ENCODE data around the gene HADH. TPM values are rescaled to one million over a fixed set of nuclear protein-coding genes. Genes with fewer than 3 reads are reported as not detected.

Gene HADH
- total RNA-seq, 3 donors from 2014 or later, result 76.7 to 151 (median 103) TPM

GRCh38 chr4:108070775-108071174, 81.1 kb downstream of the HADH start:
- no peak for ATAC-seq
- intact Hi-C loops (cut with DNase I, micrococcal nuclease), result no loop called here
- TF ChIP-seq CTCF (IDR thresholded peaks at IDR 0.05), result no peak
- H3K9me3 ChIP-seq, result no peaks in the 10 kb centered on the region
- H3K4me1 ChIP-seq (ENCODE audit: low read depth), result no peaks in the 10 kb centered on the region
- no peak overlapping the region for H3K4me3 ChIP-seq
- H3K36me3 ChIP-seq (ENCODE audit: low read depth), result no peaks in the 10 kb centered on the region
- DNase-seq, result no peak

- ATAC-seq (peak; percentile 81), DNase-seq (peak in 2 of 3 donors; percentile 22 to 61)
- no peaks in the 10 kb centered on the region for H3K4me1 ChIP-seq (ENCODE audit: low read depth)
- H3K9me3 ChIP-seq, result no peaks in the 10 kb centered on the region
- TF ChIP-seq CTCF (IDR thresholded peaks at IDR 0.05), result no peak
- intact Hi-C loops (cut with DNase I, micrococcal nuclease), result no loop called here
- H3K36me3 ChIP-seq (ENCODE audit: low read depth), result no peaks in the 10 kb centered on the region
- H3K4me3 ChIP-seq, result no peak overlapping the region
These were observed 82.6 kb downstream of the HADH start for GRCh38 chr4:108072300-108072699.

- ATAC-seq, result no peak
- no peak for DNase-seq
- Histone ChIP-seq H3K4me1 (ENCODE audit: low read depth) (no peaks in the 10 kb centered on the region), H3K36me3 (ENCODE audit: low read depth) (no peaks in the 10 kb centered on the region), H3K9me3 (no peaks in the 10 kb centered on the region), H3K4me3 (no peak overlapping the region)
- intact Hi-C loops (cut with DNase I, micrococcal nuclease), result no loop called here
- no peak for TF ChIP-seq CTCF (IDR thresholded peaks at IDR 0.05)
These were observed 88.5 kb downstream of the HADH start for GRCh38 chr4:108078024-108078733.

GRCh38 chr4:108080747-108081146, 91.1 kb downstream of the HADH start:
- no peaks in the 10 kb centered on the region for H3K36me3 ChIP-seq (ENCODE audit: low read depth)
- no peak for ATAC-seq
- intact Hi-C loops (cut with DNase I, micrococcal nuclease), result no loop called here
- TF ChIP-seq CTCF (IDR thresholded peaks at IDR 0.05), result no peak
- no peak for DNase-seq
- H3K4me3 ChIP-seq, result no peak overlapping the region
- no peaks in the 10 kb centered on the region for H3K9me3 ChIP-seq
- H3K4me1 ChIP-seq (ENCODE audit: low read depth), result no peaks in the 10 kb centered on the region

GRCh38 chr4:108081256-108081655, 91.6 kb downstream of the HADH start:
- H3K9me3 ChIP-seq, result no peaks in the 10 kb centered on the region
- DNase-seq (no peak), ATAC-seq (no peak)
- H3K4me1 ChIP-seq (ENCODE audit: low read depth), result no peaks in the 10 kb centered on the region
- no peaks in the 10 kb centered on the region for H3K36me3 ChIP-seq (ENCODE audit: low read depth)
- no peak overlapping the region for H3K4me3 ChIP-seq
- TF ChIP-seq CTCF (IDR thresholded peaks at IDR 0.05), result no peak
- intact Hi-C loops (cut with DNase I, micrococcal nuclease), result no loop called here

Other genes starting within 250 kb of the HADH start
- gene SGMS2, start 165.0 kb upstream of the HADH start, total RNA-seq, result 10 to 100 TPM; 37.5 to 47.8 (median 43.2) TPM
- 10 to 100 TPM in 1 of 3 donors, 1 to 10 TPM in 2; 3.4 to 10.5 (median 3.4) TPM for gene CYP2U1, start 58.3 kb upstream of the HADH start, total RNA-seq
- 1 to 10 TPM; 2.2 to 3.9 (median 2.5) TPM for gene LEF1, start 179.0 kb downstream of the HADH start, total RNA-seq

Data from mucosa of descending colon (tissue), 3 donors.